Suprapubic skin (tissue), 4 donors: ENCODE data around the gene L3MBTL4. TPM values are rescaled to one million over a fixed set of nuclear protein-coding genes. Genes with fewer than 3 reads are reported as not detected.

Source experiments
- DNase-seq, 2 donors: peaks; one replicate each; pipeline ENCODE4 v3.0.0-alpha.2; 2019; ENCODE audit warnings: low spot score in 2 of 2
- H3K27ac ChIP-seq: fragments of 200-600 bp; sonication (generic); one replicate; pipeline ENCODE4 v1.5.1; 2019
- H3K27me3 ChIP-seq: fragments of 200-600 bp; sonication (generic); one replicate; pipeline ENCODE4 v1.5.1; 2019
- H3K36me3 ChIP-seq: fragments of 200-600 bp; sonication (generic); one replicate; pipeline ENCODE4 v1.5.1; 2019
- H3K4me1 ChIP-seq: fragments of 200-600 bp; sonication (generic); one replicate; pipeline ENCODE4 v1.5.1; 2019
- H3K4me3 ChIP-seq: fragments of 200-600 bp; sonication (generic); one replicate; pipeline ENCODE4 v1.5.1; 2019; ENCODE audit warnings: mild to moderate bottlenecking
- H3K9me3 ChIP-seq: fragments of 200-600 bp; sonication (generic); one replicate; pipeline ENCODE4 v1.5.1; 2019
- EP300 ChIP-seq: sonication (generic); formaldehyde crosslinking; IDR thresholded peaks from one replicate; pipeline ENCODE4 v1.6.1; 2017; ENCODE audit warnings: antibody characterized with exemption
- POLR2A ChIP-seq, 2 donors: fragments of 450-650 bp; IDR thresholded peaks; one replicate each; pipeline ENCODE4 v1.6.1; 2017; ENCODE audit warnings: antibody characterized with exemption in 2 of 2, mild to moderate bottlenecking in 2 of 2, moderate library complexity in 2 of 2
- POLR2AphosphoS5 ChIP-seq, 3 donors: sonication (generic); formaldehyde crosslinking; IDR thresholded peaks; one replicate each; pipeline ENCODE4 v1.6.1; 2017; ENCODE audit warnings: antibody characterized with exemption in 3 of 3
- WGBS: methylation state at CpG from one replicate; pipeline ENCODE4 v1.1.5; 2018; 5-methylcytosine and 5-hydroxymethylcytosine counted together
- total RNA-seq, 4 donors: library from RNA; depleted of rRNA; stranded (reverse); fragments of >200 nt; gene quantifications; one replicate each; pipeline ENCODE4 v1.1.0, GENCODE V29; 2016
- TF ChIP-seq, protein P1 (sequence below), 2 donors: fragments of 200-600 bp in 1 of 2; fragments of 450-650 bp in 1 of 2; sonication (generic) in 1 of 2; IDR thresholded peaks; one replicate each; pipeline ENCODE4 v1.5.1; 2016 to 2019; ENCODE audit warnings: antibody characterized with exemption in 2 of 2, mild to moderate bottlenecking in 1 of 2, moderate library complexity in 1 of 2

L3MBTL4 gene
- total RNA-seq, 4 donors from 2014 or later: 11.9 to 29.9 (median 14.4) TPM

DNA sequence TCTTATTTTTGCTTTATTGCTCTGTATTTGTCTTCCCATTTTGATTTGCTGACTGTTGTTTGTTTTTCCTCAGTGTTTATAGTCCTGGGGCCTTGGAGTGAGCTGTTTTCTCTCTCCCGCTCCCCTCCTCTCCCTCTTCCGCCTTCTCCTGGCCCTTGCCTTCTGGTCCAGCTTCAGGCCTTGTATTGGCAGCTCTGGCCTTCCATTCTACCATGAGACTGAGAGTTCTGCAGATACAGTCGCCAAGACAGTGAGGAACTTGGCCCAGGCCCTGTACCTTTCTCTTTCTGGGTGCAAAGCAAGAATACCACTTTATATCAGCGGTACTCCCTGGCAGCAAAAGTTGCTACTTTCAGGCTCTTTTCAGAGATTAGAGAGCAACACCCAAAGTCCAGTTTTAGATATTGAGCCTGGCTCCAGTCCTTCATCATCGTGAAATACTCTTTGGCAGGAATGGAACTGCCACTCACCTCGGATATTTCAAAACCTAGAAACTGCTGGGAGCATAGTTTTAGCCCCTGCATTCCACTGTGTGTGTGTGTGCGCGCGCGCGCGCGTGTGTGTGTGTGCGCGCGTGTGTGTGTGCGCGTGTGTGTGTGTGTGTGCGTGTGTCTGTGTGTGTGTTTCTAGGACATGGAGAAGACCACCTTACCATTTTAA, 17.1 kb upstream of the L3MBTL4 start:
- Histone ChIP-seq H3K27ac (no peak overlapping the region), H3K4me1 (no peaks in the 10 kb centered on the region), H3K27me3 (no peaks in the 10 kb centered on the region), H3K4me3 (no peak overlapping the region), H3K9me3 (no peaks in the 10 kb centered on the region), H3K36me3 (no peaks in the 10 kb centered on the region)
- 90% methylated on average over 19 of the region's 19 CpGs for WGBS
- DNase-seq: no peak
- no peak for TF ChIP-seq EP300
- TF ChIP-seq POLR2A (IDR thresholded peaks at IDR 0.05): no peak

DNA sequence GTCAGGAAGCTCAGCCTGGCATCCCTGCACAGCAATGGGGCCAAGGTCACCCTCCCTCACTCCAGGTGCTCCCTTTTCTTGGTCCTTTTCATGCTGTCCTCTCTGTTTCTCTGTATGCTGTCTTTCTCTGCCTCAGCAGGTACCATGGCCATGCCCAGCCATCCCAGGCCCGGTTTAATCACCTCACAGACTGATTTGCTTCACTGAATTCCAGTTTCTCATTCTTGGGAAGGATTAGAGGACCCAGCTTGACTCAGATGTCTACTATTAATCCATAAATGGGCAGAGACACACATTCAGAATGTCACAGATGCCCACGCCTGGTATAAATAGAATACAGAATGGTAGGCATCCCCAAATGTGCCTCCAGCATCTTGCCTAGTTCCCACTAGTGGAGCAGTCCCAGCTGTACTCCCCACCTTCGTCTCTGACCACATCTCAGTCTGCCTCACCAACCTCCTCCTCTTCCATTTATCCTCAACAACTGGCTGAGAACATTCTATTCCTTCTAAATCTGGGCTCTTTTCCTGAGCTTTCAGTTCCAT, 14.2 kb upstream of the L3MBTL4 start:
- 86% methylated on average over 3 of the region's 3 CpGs for WGBS
- no peaks in the 10 kb centered on the region for H3K4me1 ChIP-seq
- no peaks in the 10 kb centered on the region for H3K9me3 ChIP-seq
- H3K27ac ChIP-seq: no peak overlapping the region
- no peak for DNase-seq
- no peak for TF ChIP-seq EP300
- TF ChIP-seq, protein P1, sequence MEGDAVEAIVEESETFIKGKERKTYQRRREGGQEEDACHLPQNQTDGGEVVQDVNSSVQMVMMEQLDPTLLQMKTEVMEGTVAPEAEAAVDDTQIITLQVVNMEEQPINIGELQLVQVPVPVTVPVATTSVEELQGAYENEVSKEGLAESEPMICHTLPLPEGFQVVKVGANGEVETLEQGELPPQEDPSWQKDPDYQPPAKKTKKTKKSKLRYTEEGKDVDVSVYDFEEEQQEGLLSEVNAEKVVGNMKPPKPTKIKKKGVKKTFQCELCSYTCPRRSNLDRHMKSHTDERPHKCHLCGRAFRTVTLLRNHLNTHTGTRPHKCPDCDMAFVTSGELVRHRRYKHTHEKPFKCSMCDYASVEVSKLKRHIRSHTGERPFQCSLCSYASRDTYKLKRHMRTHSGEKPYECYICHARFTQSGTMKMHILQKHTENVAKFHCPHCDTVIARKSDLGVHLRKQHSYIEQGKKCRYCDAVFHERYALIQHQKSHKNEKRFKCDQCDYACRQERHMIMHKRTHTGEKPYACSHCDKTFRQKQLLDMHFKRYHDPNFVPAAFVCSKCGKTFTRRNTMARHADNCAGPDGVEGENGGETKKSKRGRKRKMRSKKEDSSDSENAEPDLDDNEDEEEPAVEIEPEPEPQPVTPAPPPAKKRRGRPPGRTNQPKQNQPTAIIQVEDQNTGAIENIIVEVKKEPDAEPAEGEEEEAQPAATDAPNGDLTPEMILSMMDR (IDR thresholded peaks at IDR 0.05): no peak
- no peak for TF ChIP-seq POLR2A (IDR thresholded peaks at IDR 0.05)
- no peak for TF ChIP-seq POLR2AphosphoS5 (IDR thresholded peaks at IDR 0.05)
- H3K36me3 ChIP-seq: no peaks in the 10 kb centered on the region
- H3K27me3 ChIP-seq: no peaks in the 10 kb centered on the region
- H3K4me3 ChIP-seq: no peak overlapping the region

DNA sequence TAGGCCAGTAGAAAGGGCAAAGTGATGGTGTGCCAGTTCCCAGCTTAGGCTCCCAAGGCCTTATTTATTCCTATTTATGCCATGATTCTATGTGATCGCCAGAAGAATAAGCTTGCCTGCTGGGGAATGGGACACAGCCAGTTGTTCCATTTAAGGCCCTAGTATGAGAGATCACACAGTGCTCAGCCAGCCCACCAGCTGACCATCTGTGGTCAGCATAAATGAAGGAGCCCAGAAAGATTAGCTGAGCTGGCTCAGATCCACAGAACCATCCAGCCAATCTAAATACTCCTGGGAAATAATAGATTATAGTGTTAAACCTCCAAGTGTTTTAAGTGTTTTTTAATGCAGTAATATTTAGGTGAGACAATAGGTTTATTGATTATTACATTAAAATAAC, 12.6 kb upstream of the L3MBTL4 start:
- Histone ChIP-seq H3K4me3 (no peak overlapping the region), H3K9me3 (no peaks in the 10 kb centered on the region), H3K36me3 (no peaks in the 10 kb centered on the region), H3K27me3 (no peaks in the 10 kb centered on the region), H3K4me1 (no peaks in the 10 kb centered on the region), H3K27ac (no peak overlapping the region)
- 92% methylated on average over 1 of the region's 1 CpG for WGBS
- no peak for DNase-seq
- TF ChIP-seq POLR2AphosphoS5 (IDR thresholded peaks at IDR 0.05): no peak
- TF ChIP-seq, protein P1 (IDR thresholded peaks at IDR 0.05): no peak
- no peak for TF ChIP-seq POLR2A (IDR thresholded peaks at IDR 0.05)
- no peak for TF ChIP-seq EP300

DNA sequence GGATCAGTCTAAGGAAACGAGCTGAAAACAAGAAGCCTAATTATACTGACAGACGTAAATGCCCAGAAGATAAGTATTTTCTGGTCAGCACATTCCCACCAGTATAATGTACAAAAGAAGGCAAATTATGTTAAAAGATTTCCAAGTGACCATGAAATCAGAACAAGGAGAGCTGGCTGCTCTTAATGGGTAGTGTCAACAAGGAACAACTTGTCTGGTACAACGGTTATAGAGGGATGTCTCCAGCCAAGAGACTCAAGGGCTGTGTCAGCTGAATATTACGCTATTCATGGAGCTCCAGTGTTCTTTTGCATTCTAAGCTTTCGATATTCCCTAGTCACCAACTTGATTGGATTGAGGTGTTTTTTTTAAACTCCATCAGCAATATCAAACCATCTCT, 8.6 kb upstream of the L3MBTL4 start:
- WGBS: 70% methylated on average over 5 of the region's 5 CpGs
- Histone ChIP-seq H3K4me3 (no peak overlapping the region), H3K36me3 (no peaks in the 10 kb centered on the region), H3K27me3 (no peaks in the 10 kb centered on the region), H3K27ac (no peak overlapping the region), H3K4me1 (no peaks in the 10 kb centered on the region), H3K9me3 (no peaks in the 10 kb centered on the region)
- DNase-seq: no peak
- TF ChIP-seq, protein P1 (IDR thresholded peaks at IDR 0.05): no peak
- no peak for TF ChIP-seq POLR2A (IDR thresholded peaks at IDR 0.05)
- no peak for TF ChIP-seq POLR2AphosphoS5 (IDR thresholded peaks at IDR 0.05)
- no peak for TF ChIP-seq EP300

DNA sequence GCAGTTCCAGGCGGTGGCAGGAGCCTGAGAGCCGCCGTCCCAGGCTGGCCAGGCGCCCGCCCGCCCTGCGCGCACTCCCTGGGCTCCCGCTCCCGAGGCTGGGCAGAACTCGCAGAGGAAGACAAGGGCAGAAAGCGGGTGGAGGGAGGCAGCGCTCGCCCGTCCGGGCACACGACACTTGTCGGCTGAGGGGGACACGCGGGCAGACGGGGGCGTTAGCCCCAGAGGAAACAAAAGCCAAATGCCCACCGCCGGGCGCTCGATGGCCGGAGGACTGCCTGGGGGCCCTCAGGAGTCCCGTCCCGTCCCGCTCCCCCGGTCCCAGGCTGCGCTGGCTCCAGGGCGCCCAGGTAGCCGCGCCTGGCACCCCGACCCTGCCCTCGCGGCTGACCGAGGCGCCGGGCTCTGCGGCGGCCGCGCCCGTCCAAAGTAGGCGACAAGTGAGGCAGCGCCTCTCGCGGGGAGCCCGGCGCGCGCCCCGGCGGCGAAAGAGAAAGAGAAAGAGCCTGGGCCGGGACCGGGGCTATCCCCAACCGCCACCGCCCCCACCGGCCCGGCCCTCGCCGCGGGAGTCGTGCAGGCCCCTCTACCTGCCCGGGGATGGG, 491 bp downstream of the L3MBTL4 start:
- H3K4me1 ChIP-seq: peaks cover 22% of the 10 kb centered on the region
- H3K36me3 ChIP-seq: no peaks in the 10 kb centered on the region
- WGBS: 0% methylated on average over 7 of the region's 68 CpGs
- H3K27ac ChIP-seq: peak overlapping the region; percentile 84
- no peaks in the 10 kb centered on the region for H3K27me3 ChIP-seq
- H3K4me3 ChIP-seq: peak overlapping the region; percentile 71
- DNase-seq: peak; percentile 78 to 84
- TF ChIP-seq, protein P1 (IDR thresholded peaks at IDR 0.05): peak in 1 of 2 donors; percentile 17
- TF ChIP-seq POLR2AphosphoS5 (IDR thresholded peaks at IDR 0.05) (peak in 1 of 3 donors; percentile 14), POLR2A (IDR thresholded peaks at IDR 0.05) (no peak)
- H3K9me3 ChIP-seq: no peaks in the 10 kb centered on the region
